HepG2 (cell line): ENCODE measurements around the gene GAREM1. TPM values are rescaled to one million over a fixed set of nuclear protein-coding genes. Genes with fewer than 3 reads are reported as not detected.
"Not testable (repeated sequence)": the region's sequence is repeated elsewhere in the genome, so short reads cannot be mapped to it uniquely, and the experiment has no call there.

Source experiments
- ATAC-seq: fragments of 200-7000 bp; cut with Tn5 transposase; 3 replicates; pipeline ENCODE4 v1.9.1; 2020; ENCODE audit warnings: mild to moderate bottlenecking, moderate library complexity
- BruUV-seq: library from RNA; stranded (reverse); fragments of 400-500 nt; replicated peaks from 2 replicates; lab custom pipeline; 2021; lab: Mats Ljungman, UMichigan
- CTCF ChIA-PET: fragments of 300-600 bp; formaldehyde crosslinking; extraction: SDS; loops from one replicate; lab custom pipeline; 2021; ENCODE audit warnings: low total read pairs, inconsistent platforms, low intra/inter-chr PET ratio; lab: Yijun Ruan, JAX
- POLR2A ChIA-PET: fragments of 350-600 bp; sonication (Branson Sonifier 250); formaldehyde crosslinking; loops from one replicate; lab custom pipeline; 2020; ENCODE audit warnings: antibody characterized with exemption, inconsistent platforms; lab: Yijun Ruan, JAX
- DNase-seq: peaks from one replicate; pipeline ENCODE4 v3.0.0-alpha.2; 2015; ENCODE audit warnings: low spot score
- FAIRE-seq: peaks from 3 replicates; lab custom pipeline; 2011; peaks lifted over from hg19 to GRCh38; lab: Jason Lieb, UNC
- H2AFZ ChIP-seq: one replicate; pipeline ENCODE4 v1.6.1; 2011; ENCODE audit warnings: low read length, inconsistent platforms
- H3K27ac ChIP-seq: fragments of 300-600 bp; 3 replicates; pipeline ENCODE4 v1.8.0; 2011; ENCODE audit warnings: mixed run types, mild to moderate bottlenecking, mixed read lengths, low read length, inconsistent platforms; ENCODE audit not compliant: insufficient read depth; ENCODE audit errors: extremely low read length
- H3K27me3 ChIP-seq, 2 experiments: fragments of 200-600 bp in 1 of 2; 2 replicates in 1 of 2; 3 replicates in 1 of 2; pipeline versions ENCODE4 v1.6.0 to v1.8.0; 2011; ENCODE audit warnings: low read length in 2 of 2, mild to moderate bottlenecking in 2 of 2, moderate library complexity in 2 of 2, inconsistent platforms in 1 of 2; ENCODE audit not compliant: insufficient read depth in 2 of 2, control insufficient read depth in 1 of 2
- H3K36me3 ChIP-seq, 2 experiments: fragments of 200-600 bp in 1 of 2; replicated peaks in 1 of 2; 2 replicates in 1 of 2; 3 replicates in 1 of 2; pipeline versions ENCODE4 v1.5.1 to v1.8.0; 2011; ENCODE audit warnings: low read length in 2 of 2, inconsistent platforms in 1 of 2; ENCODE audit not compliant: insufficient read depth in 2 of 2, control insufficient read depth in 1 of 2
- H3K4me1 ChIP-seq: 2 replicates; pipeline ENCODE4 v1.5.1; 2012; ENCODE audit warnings: low read length, inconsistent platforms; ENCODE audit not compliant: insufficient read depth
- H3K4me2 ChIP-seq: 2 replicates; pipeline ENCODE4 v1.6.0; 2011; ENCODE audit warnings: low read depth, low read length, inconsistent platforms
- H3K4me3 ChIP-seq, 3 experiments: fragments of 200-600 bp in 1 of 3; sonication (generic), shearing (Covaris generic) in 1 of 3; replicated peaks in 1 of 3; 2 replicates each; pipeline ENCODE4 v1.5.1; 2011 to 2016; ENCODE audit warnings: low read length in 3 of 3, inconsistent platforms in 2 of 3, low read depth in 2 of 3, mild to moderate bottlenecking in 2 of 3, control low read depth in 1 of 3, mixed read lengths in 1 of 3; ENCODE audit not compliant: insufficient read depth in 1 of 3
- H3K79me2 ChIP-seq: one replicate; pipeline ENCODE4 v1.6.1; 2011; ENCODE audit warnings: low read length, inconsistent platforms; ENCODE audit not compliant: insufficient read depth
- H3K9ac ChIP-seq: 2 replicates; pipeline ENCODE4 v1.6.0; 2011; ENCODE audit warnings: mild to moderate bottlenecking, low read depth, low read length, inconsistent platforms; ENCODE audit not compliant: insufficient read depth
- H3K9me3 ChIP-seq: 2 replicates; pipeline ENCODE4 v1.5.1; 2012; ENCODE audit warnings: mild to moderate bottlenecking, low read length
- H4K20me1 ChIP-seq: 2 replicates; pipeline ENCODE4 v1.6.0; 2011; ENCODE audit warnings: inconsistent platforms, mild to moderate bottlenecking, low read length, moderate library complexity; ENCODE audit not compliant: insufficient read depth
- CENPBD1 ChIP-seq: sonication (generic); formaldehyde crosslinking; IDR thresholded peaks from 2 replicates; pipeline ENCODE4 v1.8.0; 2022; ENCODE audit warnings: missing genetic modification reagents, low read depth, mild to moderate bottlenecking, borderline replicate concordance
- HCFC1 ChIP-seq: fragments of 150-350 bp; IDR thresholded peaks from 2 replicates; pipeline ENCODE4 v1.6.1; 2014; ENCODE audit warnings: low read depth, low read length
- THAP11 ChIP-seq: IDR thresholded peaks from 2 replicates; pipeline ENCODE4 v1.6.1; 2016; ENCODE audit warnings: missing biosample characterization, missing genetic modification reagents
- ZEB1 ChIP-seq: IDR thresholded peaks from 2 replicates; pipeline ENCODE4 v1.6.1; 2012; ENCODE audit warnings: mild to moderate bottlenecking, low read depth, inconsistent platforms; ENCODE audit not compliant: insufficient replicate concordance
- ZNF329 ChIP-seq: sonication (generic); formaldehyde crosslinking; IDR thresholded peaks from 2 replicates; pipeline ENCODE4 v1.9.0; 2021; ENCODE audit warnings: low read depth, mild to moderate bottlenecking, missing genetic modification reagents
- ZNF333 ChIP-seq: sonication (generic); formaldehyde crosslinking; IDR thresholded peaks from 2 replicates; pipeline ENCODE4 v1.4.0; 2020; ENCODE audit warnings: mild to moderate bottlenecking, missing genetic modification reagents, borderline replicate concordance
- ZNF567 ChIP-seq: sonication (generic); formaldehyde crosslinking; IDR thresholded peaks from 2 replicates; pipeline ENCODE4 v1.8.1; 2023; ENCODE audit warnings: mild to moderate bottlenecking, missing genetic modification reagents, borderline replicate concordance
- WGBS: methylation state at CpG from one replicate; pipeline ENCODE4 v1.1.6; 2017; ENCODE audit warnings: low lambda C conversion rate; 5-methylcytosine and 5-hydroxymethylcytosine counted together
- in situ Hi-C: cut with HindIII; loops from 2 replicates; pipeline ENCODE4 v1.10.0; 2017; ENCODE audit warnings: low pct_unique_long_range_greater_than_20kb; ENCODE audit not compliant: extremely low pct_ligation_motif_present
- intact Hi-C: fragments of 100-400 bp; cut with micrococcal nuclease; formaldehyde crosslinking; loops from one replicate; pipeline ENCODE4 v1.10.0; 2022; ENCODE audit not compliant: unreplicated experiment
- polyA plus RNA-seq, 8 experiments: library from polyadenylated mRNA; depleted of rRNA in 3 of 8; stranded (reverse) in 7 of 8; unstranded in 1 of 8; fragments of >200 nt; fragmentation: Illumina TruSeq in 4 of 8; extraction: Trizol in 4 of 8; gene quantifications; 2 replicates each; pipeline versions ENCODE4 v1.2.1 to v1.2.3, GENCODE V29; 2011 to 2016; ENCODE audit warnings: low read depth in 4 of 8, missing spikeins in 1 of 8, mixed read lengths in 1 of 8; ENCODE audit not compliant: insufficient read depth in 1 of 8
- total RNA-seq, 5 experiments: library from RNA; depleted of rRNA; stranded (reverse); fragments of >200 nt; fragmentation: Illumina TruSeq; extraction: Trizol; gene quantifications; 2 replicates each; pipeline ENCODE4 v1.2.3, GENCODE V29; 2016; ENCODE audit warnings: low read depth in 1 of 5

GAREM1 gene
- total and polyA plus RNA-seq, 2 of the 13 experiments (the other 11 are each of a cell fraction or from before 2014, with no cell fraction given) = 2.5 to 2.9 TPM

- no peak for TF ChIP-seq CENPBD1 (CRISPR knock-in tag)
These were observed 124.0 kb downstream of the GAREM1 start (continued) for GRCh38 chr18:32346671-32347070.

GRCh38 chr18:32343634-32344033, 127.0 kb downstream of the GAREM1 start:
- ATAC-seq (no peak), FAIRE-seq (no peak), DNase-seq (no peak)
- CTCF ChIA-PET = no interaction called here
- Histone ChIP-seq H3K27me3 (no peaks in the 10 kb centered on the region), H4K20me1 (no peaks in the 10 kb centered on the region), H3K79me2 (no peaks in the 10 kb centered on the region), H2AFZ (no peak overlapping the region), H3K4me2 (no peak overlapping the region), H3K27ac (no peak overlapping the region), H3K4me3 (no peak overlapping the region), H3K9me3 (no peaks in the 10 kb centered on the region), H3K4me1 (no peaks in the 10 kb centered on the region), H3K36me3 (no peaks in the 10 kb centered on the region), H3K9ac (no peak overlapping the region)
- in situ Hi-C loops = no loop called here
- 95% methylated on average over 3 of the region's 3 CpGs for WGBS
- no TSS peak for BruUV-seq
- TF ChIP-seq ZNF567 (CRISPR knock-in tag) (no peak), HCFC1 (no peak), ZNF329 (CRISPR knock-in tag) (no peak), ZEB1 (no peak), ZNF333 (CRISPR knock-in tag) (no peak), THAP11 (CRISPR knock-in tag) (no peak)
- POLR2A ChIA-PET = no interaction called here
- intact Hi-C loops = no loop called here

- H3K4me3 ChIP-seq, POLR2A ChIA-PET: not testable (repeated sequence)
These were observed 129.6 kb downstream of the GAREM1 start for GRCh38 chr18:32341112-32341511.

More at GRCh38 chr18:32341112-32341511, 129.6 kb downstream of the GAREM1 start:
- BruUV-seq, H3K4me2 ChIP-seq, FAIRE-seq, H3K27ac ChIP-seq, H3K27me3 ChIP-seq, H3K4me1 ChIP-seq, H4K20me1 ChIP-seq, H3K9me3 ChIP-seq, intact Hi-C loops, in situ Hi-C loops, DNase-seq, ATAC-seq, H3K9ac ChIP-seq, H3K36me3 ChIP-seq, CTCF ChIA-PET, H2AFZ ChIP-seq, H3K79me2 ChIP-seq: not testable (repeated sequence)
- WGBS = 96% methylated on average over 3 of the region's 3 CpGs
